NCI-H226 (cell line): ENCODE measurements around the gene PLEKHF1.
"Not testable (repeated sequence)": the region's sequence is repeated elsewhere in the genome, so short reads cannot be mapped to it uniquely, and the experiment has no call there.

Source experiments
- DNase-seq: peaks from one replicate; pipeline ENCODE4 v3.0.0-alpha.2; 2015

Gene PLEKHF1

GRCh38 chr19:29665826-29666577, 741 bp downstream of the PLEKHF1 start:
- peak; percentile 37 for DNase-seq

DNA sequence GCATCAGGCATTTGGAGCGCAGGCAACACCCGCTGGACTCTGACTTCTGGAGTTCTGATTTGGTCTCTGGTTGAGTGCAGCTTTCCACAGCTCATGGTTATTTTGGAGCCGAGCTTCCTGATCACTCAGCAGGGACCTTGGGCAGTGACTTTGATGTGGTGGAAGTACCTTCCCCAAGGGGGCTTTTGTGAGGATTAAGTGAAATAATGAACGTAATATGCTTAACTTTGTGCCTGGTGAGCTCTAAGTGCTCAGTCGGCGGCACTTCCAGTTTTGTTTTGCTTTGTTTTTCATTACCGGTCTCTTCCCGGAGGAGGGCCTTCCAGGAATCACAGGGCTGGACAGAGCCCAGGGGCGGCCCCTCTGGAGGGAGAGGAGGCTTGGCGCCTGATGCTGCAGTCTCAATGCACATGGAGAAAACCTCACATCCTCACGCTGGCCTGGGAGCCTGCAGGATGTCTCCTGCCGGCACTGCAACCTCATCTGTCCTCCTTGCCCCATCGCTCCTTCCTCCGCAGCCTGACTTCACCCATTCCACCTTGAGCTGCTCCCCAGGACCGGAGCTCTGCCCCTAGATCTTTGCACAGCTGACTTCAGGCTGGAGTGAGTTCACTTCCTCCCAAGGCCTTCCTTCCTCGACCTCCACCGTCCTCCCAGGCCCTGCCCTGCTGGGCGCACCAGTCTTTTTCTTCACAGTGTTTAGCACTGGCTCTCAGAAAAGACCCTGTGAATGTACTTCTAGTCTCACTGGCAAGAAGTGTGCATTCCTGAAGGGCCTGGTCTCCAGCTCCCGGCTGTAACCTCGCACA, 1.5 kb downstream of the PLEKHF1 start:
- DNase-seq: peak; percentile 47

DNA sequence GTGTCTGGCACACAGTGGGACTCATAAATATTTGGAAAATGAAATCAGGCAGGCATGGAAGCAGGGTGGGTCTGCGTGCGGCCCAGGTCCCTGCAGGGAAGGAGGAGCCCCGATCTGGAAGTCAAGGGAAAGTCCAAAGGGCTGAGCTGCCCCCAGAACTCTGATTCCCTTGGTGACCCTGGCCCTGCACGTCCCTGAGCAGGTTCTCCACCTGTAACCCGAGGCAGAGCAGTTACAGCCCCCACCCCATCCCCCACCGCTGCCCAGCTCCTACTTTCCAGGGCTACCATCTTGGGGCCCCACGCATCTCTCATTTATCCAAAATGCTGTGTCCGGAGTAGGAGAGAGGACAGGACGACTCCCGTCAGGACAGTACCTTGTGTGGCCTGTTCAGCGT, 2.1 kb downstream of the PLEKHF1 start:
- DNase-seq: no peak

- no peak for DNase-seq
Observed at GRCh38 chr19:29667901-29668341, 2.7 kb downstream of the PLEKHF1 start.

GRCh38 chr19:29668746-29669609, 3.7 kb downstream of the PLEKHF1 start:
- no peak for DNase-seq

DNA sequence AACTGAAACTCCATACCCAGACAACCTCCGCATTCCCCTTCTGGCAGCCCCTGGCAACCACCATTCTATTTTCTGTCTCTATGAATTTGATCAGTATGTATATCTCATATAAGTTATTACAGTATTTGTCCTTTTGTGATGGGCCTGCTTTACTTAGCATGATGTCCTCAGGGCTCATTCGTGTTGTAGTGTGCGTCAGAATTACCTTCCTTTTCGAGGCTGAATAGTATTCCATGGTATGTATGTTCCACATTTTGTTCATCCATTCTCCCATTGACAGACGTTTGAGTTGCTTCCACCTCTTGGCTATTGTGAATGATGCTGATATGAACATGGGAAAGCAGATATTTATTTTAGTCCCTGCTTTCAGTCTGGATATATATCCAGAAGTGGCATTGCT, 5.0 kb downstream of the PLEKHF1 start:
- DNase-seq: no peak

DNA sequence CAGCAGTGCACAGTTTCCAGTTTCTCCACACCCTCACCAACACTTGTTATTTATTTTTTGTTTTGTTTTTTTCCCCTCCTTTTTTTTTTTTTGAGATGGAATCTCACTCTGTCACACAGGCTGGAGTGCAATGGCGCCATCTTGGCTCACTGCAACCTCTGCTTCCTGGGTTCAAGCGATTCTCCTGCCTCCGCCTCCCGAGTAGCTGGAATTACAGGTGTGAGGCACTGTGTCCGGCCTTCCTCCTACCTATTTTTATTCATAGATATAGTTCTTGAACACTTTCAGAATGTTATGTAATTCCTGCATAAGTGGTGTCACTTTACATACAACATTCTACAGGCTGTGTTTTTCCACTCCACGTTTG, 5.7 kb downstream of the PLEKHF1 start:
- DNase-seq: not testable (repeated sequence)

DNA sequence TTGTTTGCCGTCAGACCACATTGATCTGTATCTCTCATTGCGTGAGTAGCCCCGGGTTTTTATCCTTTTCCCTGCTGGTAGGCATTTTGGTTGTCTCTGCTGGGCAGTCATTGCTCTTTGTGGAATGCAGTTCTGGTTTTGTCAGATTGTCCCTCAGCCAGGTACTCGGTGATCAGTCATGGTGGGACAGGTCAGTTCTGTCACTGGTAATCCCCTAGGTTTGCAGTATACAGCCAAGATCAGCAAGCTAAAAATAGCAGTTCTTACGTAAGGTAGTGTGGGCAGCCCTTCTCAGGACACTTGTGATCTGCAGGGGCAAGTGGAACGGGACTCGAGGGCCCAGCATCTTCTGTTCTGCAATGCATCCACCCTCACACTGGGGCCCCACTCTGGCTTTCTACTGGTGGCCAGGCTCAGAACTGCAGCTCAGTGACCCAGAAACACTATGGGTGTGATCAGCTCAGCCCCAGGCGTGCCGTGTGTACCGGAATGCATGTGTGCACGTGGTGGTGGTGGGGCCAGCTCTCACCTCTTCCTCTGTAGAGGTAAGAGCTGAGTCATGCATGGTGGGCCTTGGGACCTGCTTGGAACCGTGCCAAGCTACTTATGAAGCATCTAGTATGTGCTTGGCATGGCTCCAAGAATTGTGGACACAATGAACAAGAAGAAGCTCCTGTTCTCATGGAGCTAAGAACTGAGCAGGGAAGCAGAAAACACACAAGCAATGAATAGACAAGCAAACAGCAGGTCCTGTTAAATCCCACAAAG, 6.3 kb downstream of the PLEKHF1 start:
- no peak for DNase-seq

DNA sequence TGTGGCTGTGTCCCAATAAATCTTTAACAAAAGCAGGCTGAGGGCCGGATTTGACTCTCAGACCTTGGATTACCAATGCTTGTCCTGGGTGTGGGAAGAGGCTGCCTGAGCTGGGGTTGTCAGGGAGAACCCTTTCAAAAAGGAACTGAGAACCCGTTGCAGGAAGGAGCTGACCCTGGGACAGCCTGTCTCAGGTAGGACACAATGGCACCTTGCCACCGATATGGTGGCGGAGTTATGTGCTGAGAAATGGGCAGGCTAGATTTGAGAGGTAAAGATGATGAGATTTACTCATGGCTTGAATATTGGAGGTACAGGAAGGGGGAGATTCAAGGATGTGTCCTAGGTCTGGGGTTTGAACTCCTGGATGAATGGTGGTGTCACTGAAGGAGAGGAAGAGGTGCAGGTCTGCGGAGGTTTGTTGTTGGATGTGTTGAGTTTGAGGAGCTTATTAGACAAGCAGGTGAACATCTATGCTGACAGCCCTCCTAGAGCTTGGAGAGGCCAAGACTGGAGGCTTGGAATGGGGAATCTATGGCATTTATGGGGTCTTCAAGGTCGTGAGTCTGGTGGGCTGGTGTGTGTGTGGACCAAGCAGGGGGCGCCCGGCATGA, 7.2 kb downstream of the PLEKHF1 start:
- DNase-seq: no peak

GRCh38 chr19:29672933-29673336, 7.7 kb downstream of the PLEKHF1 start:
- DNase-seq: no peak

DNA sequence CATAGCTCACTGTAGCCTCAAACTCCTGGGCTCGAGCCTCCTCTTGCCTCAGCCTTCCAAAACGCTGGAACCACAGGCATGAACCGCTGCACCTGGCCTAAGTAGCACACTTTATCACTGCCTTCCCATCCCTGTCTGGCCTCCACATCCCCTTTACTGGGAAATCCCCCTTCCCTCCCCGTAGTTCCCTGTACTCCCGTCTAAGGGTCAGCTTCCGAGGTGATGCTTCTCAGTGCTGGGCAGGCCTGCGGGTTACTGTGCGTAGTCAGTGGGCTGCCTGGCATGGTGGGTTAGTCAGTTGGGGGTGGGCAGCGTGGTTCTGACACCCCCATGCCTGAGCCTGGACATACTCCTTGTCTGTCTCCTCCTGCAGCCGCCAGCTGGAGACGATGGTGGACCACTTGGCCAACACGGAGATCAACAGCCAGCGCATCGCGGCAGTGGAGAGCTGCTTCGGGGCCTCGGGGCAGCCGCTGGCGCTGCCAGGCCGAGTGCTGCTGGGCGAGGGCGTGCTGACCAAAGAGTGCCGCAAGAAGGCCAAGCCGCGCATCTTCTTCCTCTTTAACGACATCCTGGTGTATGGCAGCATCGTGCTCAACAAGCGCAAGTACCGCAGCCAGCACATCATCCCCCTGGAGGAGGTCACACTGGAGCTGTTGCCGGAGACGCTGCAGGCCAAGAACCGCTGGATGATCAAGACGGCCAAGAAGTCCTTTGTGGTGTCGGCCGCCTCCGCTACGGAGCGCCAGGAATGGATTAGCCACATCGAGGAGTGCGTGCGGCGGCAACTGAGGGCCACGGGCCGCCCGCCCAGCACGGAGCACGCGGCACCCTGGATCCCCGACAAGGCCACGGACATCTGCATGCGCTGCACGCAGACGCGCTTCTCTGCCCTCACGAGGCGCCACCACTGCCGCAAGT, 8.4 kb downstream of the PLEKHF1 start:
- no peak for DNase-seq

GRCh38 chr19:29674374-29675119, 9.3 kb downstream of the PLEKHF1 start:
- no peak for DNase-seq

DNA sequence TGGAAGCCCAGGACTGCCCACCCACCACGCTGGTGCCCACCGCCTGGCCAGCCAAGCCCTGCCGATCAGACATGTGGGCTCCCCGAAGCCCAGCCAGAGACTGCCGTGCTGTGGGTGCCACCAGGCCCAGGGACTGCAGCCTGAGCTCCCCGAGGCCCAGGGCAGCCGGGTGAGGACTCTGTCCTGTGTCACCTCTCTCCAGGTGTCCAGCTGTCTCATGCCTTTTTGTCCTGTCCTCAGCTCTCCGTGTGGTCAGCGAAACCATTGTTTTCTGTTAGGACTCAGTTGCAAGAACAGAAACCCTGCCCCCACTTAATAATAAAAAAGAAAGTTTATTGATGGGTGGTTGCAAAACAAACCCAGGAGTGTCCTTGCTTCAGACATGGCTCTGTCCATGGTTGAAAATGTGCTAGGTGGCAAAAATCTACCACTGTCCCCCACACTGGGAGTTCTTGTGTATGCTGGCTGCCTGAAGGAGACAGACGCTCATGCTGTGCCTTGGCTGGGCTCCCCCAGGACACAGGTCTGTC, 9.9 kb downstream of the PLEKHF1 start:
- no peak for DNase-seq

- no peak for DNase-seq
Observed at GRCh38 chr19:29675650-29676186, 10.5 kb downstream of the PLEKHF1 start.

DNA sequence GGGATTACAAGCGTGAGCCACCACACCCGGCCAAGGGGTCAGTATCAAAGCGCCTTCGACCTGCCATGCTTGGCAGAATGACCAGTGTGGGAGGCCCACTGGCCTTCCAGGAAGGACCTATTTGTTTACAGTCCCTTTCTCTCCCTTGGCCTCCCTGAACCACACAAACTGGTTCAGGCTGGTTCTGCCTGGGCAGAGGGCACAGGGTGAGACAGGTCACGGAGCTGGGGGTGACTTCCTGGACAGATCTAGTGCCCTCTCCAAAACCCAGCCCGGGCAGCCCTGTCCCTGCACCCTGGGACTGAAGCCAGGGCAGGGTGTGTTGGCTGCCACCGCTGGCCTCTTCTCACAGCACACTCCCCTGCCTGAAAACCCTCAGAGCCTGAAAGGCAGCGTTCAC, 11.3 kb downstream of the PLEKHF1 start:
- no peak for DNase-seq

GRCh38 chr19:29677001-29677817, 11.9 kb downstream of the PLEKHF1 start:
- DNase-seq: no peak

GRCh38 chr19:29678484-29679106, 13.3 kb downstream of the PLEKHF1 start:
- no peak for DNase-seq

GRCh38 chr19:29679598-29680210, 14.4 kb downstream of the PLEKHF1 start:
- DNase-seq: no peak
